22Rv1 (cell line): Measurements from ENCODE around the gene ABCB11.

Experiments used
- H3K27ac ChIP-seq: fragments of 450-650 bp; 2 replicates; pipeline ENCODE4 v1.5.1; 2017
- ZFX ChIP-seq: fragments of 450-650 bp; IDR thresholded peaks from 2 replicates; pipeline ENCODE4 v1.6.1; 2017; ENCODE audit warnings: antibody characterized with exemption, borderline replicate concordance
- TF ChIP-seq, protein P1 (sequence below): fragments of 450-650 bp; IDR thresholded peaks from 2 replicates; pipeline ENCODE4 v1.5.1; 2017; ENCODE audit warnings: mild to moderate bottlenecking

ABCB11 gene

DNA sequence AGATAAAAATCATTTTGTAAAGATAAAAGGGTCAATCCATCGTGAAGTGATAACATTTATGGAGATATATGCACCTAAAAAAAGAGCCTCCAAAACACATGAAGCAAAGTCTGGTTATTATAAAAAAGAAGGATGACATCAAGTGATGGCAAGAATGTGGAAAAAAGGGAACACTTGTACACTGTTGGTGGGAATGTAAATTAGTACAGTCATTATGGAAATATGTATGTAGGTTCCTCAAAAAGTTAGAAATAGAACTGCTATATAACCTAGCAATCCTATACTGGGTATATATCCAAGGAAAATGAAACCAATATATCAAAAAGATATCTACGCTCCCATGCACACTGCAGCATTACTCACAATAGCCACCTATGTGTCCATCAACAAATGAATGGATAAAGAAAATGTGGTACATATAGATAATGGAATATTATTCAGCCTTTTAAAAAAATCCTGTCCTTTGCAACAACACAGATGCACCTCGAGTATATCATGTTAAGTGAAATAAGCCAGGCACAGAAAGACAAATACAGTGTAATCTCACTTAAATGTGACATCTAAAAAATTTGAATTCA is 28.9 kb downstream of the ABCB11 start:
- no peak overlapping the region for H3K27ac ChIP-seq
- TF ChIP-seq ZFX, result no peak
- TF ChIP-seq, protein P1, sequence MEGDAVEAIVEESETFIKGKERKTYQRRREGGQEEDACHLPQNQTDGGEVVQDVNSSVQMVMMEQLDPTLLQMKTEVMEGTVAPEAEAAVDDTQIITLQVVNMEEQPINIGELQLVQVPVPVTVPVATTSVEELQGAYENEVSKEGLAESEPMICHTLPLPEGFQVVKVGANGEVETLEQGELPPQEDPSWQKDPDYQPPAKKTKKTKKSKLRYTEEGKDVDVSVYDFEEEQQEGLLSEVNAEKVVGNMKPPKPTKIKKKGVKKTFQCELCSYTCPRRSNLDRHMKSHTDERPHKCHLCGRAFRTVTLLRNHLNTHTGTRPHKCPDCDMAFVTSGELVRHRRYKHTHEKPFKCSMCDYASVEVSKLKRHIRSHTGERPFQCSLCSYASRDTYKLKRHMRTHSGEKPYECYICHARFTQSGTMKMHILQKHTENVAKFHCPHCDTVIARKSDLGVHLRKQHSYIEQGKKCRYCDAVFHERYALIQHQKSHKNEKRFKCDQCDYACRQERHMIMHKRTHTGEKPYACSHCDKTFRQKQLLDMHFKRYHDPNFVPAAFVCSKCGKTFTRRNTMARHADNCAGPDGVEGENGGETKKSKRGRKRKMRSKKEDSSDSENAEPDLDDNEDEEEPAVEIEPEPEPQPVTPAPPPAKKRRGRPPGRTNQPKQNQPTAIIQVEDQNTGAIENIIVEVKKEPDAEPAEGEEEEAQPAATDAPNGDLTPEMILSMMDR, result no peak

DNA sequence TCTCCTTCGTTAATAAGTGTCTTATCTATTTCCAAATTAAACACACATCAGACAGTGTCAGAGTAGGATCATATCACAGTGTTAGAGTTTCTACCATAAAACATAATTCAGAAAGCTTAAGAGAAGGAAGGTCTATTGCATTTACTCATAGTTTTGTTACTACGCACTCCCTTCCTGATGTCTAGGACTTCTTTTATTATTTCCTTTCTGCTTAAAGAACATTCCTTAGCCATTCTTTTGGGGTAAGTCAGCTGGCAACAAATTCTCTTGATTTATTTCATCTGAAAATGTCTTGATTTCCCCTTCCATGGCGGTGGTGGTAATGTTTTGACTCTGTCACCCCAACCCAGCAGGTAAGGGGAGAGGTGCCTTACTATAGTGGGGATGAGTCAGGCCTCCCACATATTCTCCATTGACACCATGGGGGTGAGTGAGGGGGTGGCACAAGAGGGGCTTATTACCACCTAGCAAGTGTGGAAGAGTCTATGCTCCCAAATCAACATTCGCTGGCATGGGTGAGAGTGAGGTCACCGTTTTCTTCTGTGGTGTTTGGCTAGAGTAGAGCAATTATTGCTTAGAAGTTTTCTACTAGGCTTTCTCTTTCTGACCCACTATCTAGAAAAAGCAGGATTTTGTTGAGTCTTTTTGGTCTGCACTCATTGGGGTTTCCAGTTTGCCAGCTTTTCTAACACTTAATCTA is 29.9 kb downstream of the ABCB11 start:
- no peak for TF ChIP-seq ZFX
- TF ChIP-seq, protein P1, result no peak

DNA sequence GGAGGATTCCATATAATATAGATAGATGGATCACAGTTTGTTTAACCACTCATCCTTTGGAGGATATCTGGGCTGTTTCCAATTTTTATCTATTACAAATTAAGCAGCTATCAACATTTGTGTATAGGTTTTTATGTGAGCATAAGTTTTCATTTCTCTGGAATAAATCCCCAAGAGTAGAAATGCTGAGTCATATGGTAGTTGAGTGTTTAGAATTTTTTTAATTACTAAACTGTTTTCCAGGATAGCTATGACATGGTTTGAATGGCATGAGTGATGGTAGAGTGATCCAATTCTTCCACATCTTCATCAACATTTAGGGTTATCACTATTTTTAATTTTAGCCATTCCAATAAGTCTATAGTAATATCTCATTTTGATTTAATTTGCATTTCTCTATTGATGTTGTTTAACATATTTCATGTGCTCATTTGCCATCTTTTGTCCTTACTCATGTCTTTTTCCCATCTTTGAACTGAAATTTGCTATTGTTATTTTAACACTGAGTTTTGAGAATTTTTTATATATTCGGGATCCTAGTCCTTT is 31.4 kb downstream of the ABCB11 start:
- TF ChIP-seq, protein P1, result no peak
- TF ChIP-seq ZFX, result no peak
- H3K27ac ChIP-seq, result no peak overlapping the region

More for the DNA sequence above, 29.9 kb downstream of the ABCB11 start:
- no peak overlapping the region for H3K27ac ChIP-seq

DNA sequence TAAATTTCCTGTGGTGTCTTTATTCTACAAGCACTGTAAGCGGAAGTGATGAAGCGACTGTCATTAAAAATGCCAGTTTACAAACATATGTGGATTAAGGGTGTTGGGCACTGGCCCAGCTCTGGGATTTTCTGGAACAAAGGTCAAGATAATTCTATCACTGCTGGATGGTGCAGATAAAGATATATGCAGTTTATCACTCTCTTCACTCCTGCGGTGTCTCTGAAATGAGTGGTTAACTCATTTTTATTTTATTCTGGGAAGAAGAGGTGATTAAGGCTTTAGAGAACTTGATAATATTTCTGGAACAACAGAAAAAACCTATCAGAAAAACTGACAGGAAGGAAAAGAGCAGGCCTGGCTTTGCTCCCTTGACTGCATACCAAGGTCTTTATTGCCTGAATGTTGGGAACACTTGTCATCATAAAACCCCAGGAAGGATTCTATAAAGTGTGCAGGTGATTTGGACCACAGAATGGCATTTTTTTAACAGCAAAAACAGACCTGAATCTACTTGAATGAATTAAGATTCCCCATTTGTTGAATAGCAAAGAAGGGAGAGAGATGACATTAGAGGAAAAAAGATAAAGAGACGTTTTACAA is 32.4 kb downstream of the ABCB11 start:
- TF ChIP-seq, protein P1, result no peak
- TF ChIP-seq ZFX, result no peak
- H3K27ac ChIP-seq, result no peak overlapping the region

DNA sequence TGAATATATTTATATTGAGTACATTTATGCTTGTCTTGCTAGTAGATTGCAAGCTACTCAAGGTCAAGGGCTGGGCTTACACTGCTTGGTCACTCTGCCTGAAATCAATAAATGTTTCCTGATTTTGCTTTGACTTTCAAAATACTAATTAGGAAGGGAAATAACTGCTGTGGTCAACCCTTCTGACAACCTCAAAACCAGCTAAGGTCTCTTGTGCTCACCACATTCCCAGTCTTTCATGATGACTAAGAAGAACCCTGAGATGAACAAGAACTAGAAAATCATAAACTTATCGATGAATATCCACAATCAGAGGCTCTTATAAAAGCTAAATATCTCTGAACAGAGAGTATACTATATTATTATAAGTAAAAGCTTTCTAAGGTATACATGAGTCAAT is 33.3 kb downstream of the ABCB11 start:
- TF ChIP-seq, protein P1, result no peak
- TF ChIP-seq ZFX, result no peak
- H3K27ac ChIP-seq, result no peak overlapping the region

DNA sequence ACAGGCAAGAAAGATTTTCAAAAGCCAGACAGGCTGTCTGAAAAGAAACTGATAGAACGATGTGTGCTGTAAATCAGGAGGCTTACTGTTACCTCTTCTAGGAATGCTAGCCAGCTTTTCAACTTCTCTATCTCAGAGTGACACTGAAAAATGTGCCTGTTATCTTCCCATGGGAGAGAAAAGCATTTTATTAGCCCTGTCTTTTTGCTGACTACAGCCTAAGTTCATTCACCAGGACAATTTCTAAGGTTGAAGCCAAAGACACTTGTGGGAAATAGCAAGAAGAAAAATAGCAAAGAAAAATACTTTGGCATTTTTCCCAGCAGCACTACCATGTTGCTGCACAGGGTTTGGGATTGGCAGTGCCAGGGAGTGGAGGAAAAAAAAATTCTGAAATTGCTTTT is 34.0 kb downstream of the ABCB11 start:
- H3K27ac ChIP-seq, result no peak overlapping the region
- TF ChIP-seq, protein P1, result no peak
- TF ChIP-seq ZFX, result no peak

DNA sequence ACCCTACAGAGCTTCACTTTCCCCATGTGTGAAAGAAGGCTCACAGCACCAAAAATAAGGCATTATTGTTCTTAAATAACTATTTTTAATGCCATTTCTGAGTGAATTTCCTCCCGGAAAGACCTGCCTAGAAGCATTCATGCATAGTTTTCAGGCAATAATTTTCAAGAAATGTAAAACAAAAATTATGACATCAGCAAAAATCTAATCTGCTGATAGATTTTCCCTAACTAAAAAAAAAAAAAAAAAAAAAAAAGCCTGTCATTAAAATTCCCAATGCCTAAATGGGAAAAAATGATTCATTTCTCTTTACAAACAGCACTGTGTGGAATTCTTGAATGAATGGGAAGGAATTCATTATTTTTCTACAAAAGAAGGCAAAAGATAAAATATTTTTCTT is 35.4 kb downstream of the ABCB11 start:
- no peak for TF ChIP-seq ZFX
- TF ChIP-seq, protein P1, result no peak
- no peak overlapping the region for H3K27ac ChIP-seq
